WERI-Rb-1 (cell line): ENCODE results near the gene ETV4.

ENCODE experiments used
- DNase-seq: peaks from one replicate; pipeline ENCODE4 v3.0.0-alpha.2; 2020
- H3K27ac ChIP-seq: fragments of 250-450 bp; sonication (Bioruptor Pico); 2 replicates; pipeline ENCODE4 v1.5.1; 2020; ENCODE audit warnings: mild to moderate bottlenecking, moderate library complexity
- H3K27me3 ChIP-seq: fragments of 250-450 bp; sonication (Bioruptor Pico); 2 replicates; pipeline ENCODE4 v1.5.1; 2021; ENCODE audit warnings: mild to moderate bottlenecking, low read depth, moderate library complexity; ENCODE audit not compliant: insufficient read depth, severe bottlenecking
- H3K36me3 ChIP-seq: fragments of 250-450 bp; sonication (Bioruptor Pico); 2 replicates; pipeline ENCODE4 v1.5.1; 2020; ENCODE audit warnings: mild to moderate bottlenecking, moderate library complexity
- H3K4me3 ChIP-seq: 2 replicates; pipeline ENCODE4 v1.5.1; 2011; ENCODE audit warnings: low read depth, mild to moderate bottlenecking, control low read depth, low read length
- H3K9me3 ChIP-seq: fragments of 250-450 bp; sonication (Bioruptor Pico); 2 replicates; pipeline ENCODE4 v1.5.1; 2021; ENCODE audit warnings: mild to moderate bottlenecking, moderate library complexity; ENCODE audit not compliant: severe bottlenecking
- TF ChIP-seq, protein P1 (sequence below): IDR thresholded peaks from 2 replicates; pipeline ENCODE4 v1.5.1; 2011; ENCODE audit warnings: low read depth, mild to moderate bottlenecking, control low read depth, inconsistent platforms, low read length

The ETV4 gene

DNA sequence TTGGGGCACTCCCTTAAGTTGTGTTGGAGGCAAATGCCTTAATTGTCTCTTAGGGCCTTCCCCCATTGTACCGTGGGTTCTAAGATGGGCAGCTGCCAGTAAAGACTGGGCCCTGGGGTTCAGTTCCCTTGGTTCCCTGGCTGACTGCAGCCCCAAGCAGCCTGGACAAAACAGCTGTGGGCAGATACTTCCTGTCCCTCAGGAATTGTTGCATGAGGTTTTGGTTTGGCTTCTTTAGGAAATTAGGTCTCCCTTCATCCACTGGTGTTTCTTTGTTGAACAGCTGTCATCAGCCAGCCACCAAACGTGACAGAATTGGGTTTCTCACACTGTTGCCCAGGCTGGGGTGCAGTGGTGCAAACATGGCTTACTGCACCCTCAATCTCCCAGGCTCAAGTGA is 42.0 kb upstream of the ETV4 start:
- H3K27me3 ChIP-seq, result no peaks in the 10 kb centered on the region
- no peak overlapping the region for H3K4me3 ChIP-seq
- H3K36me3 ChIP-seq, result no peaks in the 10 kb centered on the region
- H3K27ac ChIP-seq, result no peak overlapping the region
- no peak for DNase-seq
- TF ChIP-seq, protein P1, sequence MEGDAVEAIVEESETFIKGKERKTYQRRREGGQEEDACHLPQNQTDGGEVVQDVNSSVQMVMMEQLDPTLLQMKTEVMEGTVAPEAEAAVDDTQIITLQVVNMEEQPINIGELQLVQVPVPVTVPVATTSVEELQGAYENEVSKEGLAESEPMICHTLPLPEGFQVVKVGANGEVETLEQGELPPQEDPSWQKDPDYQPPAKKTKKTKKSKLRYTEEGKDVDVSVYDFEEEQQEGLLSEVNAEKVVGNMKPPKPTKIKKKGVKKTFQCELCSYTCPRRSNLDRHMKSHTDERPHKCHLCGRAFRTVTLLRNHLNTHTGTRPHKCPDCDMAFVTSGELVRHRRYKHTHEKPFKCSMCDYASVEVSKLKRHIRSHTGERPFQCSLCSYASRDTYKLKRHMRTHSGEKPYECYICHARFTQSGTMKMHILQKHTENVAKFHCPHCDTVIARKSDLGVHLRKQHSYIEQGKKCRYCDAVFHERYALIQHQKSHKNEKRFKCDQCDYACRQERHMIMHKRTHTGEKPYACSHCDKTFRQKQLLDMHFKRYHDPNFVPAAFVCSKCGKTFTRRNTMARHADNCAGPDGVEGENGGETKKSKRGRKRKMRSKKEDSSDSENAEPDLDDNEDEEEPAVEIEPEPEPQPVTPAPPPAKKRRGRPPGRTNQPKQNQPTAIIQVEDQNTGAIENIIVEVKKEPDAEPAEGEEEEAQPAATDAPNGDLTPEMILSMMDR, result no peak
- no peaks in the 10 kb centered on the region for H3K9me3 ChIP-seq

DNA sequence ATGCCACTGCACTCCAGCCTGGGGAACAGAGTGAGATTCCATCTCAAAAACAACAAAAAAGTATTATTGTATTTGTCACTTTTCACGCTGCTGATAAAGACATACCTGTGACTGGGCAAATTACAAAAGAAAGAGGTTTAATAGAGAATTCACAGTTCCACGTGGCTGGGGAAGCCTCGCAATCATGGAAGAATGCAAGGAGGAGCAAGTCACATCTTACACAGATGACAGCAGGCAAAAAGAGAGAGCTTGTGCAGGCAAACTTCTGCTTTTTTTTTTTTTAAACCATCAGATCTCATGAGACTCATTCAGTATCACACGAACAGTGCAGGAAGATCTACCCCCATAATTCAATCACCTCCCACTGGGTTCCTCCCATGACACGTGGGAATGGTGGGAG is 41.5 kb upstream of the ETV4 start:
- TF ChIP-seq, protein P1, result no peak

DNA sequence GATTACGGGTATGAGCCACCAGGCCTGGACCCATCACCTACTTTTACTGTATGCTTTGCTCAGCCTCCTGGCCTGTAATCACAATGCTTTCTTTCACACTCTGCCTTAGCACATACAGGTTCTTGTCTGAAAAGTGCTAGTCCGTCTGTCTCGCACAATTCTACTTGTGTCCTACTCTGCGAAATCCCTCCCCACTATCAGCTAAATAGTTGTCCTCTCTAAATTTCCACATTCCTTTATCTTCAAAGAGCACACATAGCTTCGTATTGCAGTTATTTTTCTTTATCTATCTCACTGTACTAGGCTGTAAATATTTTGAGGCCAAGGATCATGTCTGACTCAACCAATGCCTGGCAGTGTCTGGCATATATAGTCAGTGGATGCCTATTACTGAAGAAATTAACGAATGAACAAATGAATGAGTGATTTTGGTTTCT is 38.5 kb upstream of the ETV4 start:
- H3K27ac ChIP-seq, result no peak overlapping the region
- no peak overlapping the region for H3K4me3 ChIP-seq
- DNase-seq, result no peak
- TF ChIP-seq, protein P1, result no peak
- H3K9me3 ChIP-seq, result no peaks in the 10 kb centered on the region
- H3K27me3 ChIP-seq, result no peaks in the 10 kb centered on the region
- H3K36me3 ChIP-seq, result no peaks in the 10 kb centered on the region

More for the DNA sequence above, 41.5 kb upstream of the ETV4 start:
- DNase-seq, result no peak
- H3K4me3 ChIP-seq, result no peak overlapping the region
- no peaks in the 10 kb centered on the region for H3K9me3 ChIP-seq
- H3K27me3 ChIP-seq, result no peaks in the 10 kb centered on the region
- no peak overlapping the region for H3K27ac ChIP-seq
- H3K36me3 ChIP-seq, result no peaks in the 10 kb centered on the region

DNA sequence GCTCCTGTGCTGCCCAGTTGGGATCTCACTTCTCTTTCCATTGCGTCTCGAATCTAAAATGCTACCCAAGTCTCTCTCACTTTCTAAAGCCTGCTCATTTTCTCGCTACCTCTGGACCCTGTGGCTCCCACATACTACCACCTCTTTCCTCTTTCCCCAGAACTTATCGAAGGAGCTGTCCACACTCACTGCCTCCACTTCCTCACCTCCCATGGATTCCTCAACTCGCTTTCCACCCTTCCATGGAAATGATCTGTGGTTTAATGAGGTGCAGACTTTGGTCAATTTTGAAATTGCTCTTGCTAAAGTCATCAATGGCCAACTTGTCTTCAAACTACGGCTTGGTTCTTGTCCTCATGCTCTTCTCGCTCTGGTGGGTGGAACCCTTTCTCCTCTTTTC is 37.2 kb upstream of the ETV4 start:
- TF ChIP-seq, protein P1, result no peak
- Histone ChIP-seq H3K4me3 (no peak overlapping the region), H3K36me3 (no peaks in the 10 kb centered on the region), H3K27me3 (no peaks in the 10 kb centered on the region), H3K9me3 (no peaks in the 10 kb centered on the region), H3K27ac (no peak overlapping the region)
- DNase-seq, result no peak

DNA sequence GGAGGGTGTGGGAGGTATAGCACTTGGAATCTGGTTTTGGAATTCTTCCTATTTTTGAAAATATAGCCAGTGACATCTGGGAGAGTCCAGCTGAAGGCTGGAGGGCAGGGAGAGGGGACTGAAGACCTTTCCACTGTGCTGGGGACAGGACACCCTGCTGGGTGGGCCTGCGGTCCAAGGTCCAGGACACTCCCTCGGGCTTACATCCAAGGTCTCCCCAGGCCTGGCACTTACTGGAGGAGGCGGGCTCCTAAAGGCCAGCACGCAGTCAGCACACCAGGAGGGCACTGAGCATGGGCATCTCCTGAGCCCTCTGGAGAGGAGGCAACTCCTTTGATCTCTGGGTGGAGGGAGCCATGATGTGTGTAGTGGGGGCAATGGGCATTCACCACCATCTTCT is 35.5 kb upstream of the ETV4 start:
- Histone ChIP-seq H3K36me3 (no peaks in the 10 kb centered on the region), H3K4me3 (no peak overlapping the region), H3K27me3 (no peaks in the 10 kb centered on the region), H3K27ac (no peak overlapping the region), H3K9me3 (no peaks in the 10 kb centered on the region)
- no peak for DNase-seq
- TF ChIP-seq, protein P1, result no peak

DNA sequence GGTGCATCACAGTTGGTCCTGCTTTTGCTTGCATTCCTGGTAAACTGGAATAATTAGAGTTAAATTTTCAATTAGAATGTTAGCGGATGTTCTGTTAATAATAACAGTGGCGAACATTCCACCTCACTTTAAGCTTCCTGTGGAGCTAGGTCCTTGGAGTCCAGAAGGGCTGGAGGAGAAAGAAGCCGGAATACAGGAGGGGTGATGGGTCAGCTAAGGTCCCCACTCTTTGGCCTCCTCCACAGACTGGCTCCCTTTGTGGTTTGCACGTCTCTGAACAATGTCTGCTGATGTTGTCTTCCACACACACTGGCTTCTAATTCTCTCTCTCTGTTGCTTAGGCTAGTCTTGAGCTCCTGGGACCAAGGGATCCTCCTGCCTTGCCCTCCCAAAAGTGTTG is 35.0 kb upstream of the ETV4 start:
- TF ChIP-seq, protein P1, result no peak
- no peaks in the 10 kb centered on the region for H3K36me3 ChIP-seq
- no peaks in the 10 kb centered on the region for H3K27me3 ChIP-seq
- H3K4me3 ChIP-seq, result no peak overlapping the region
- H3K27ac ChIP-seq, result no peak overlapping the region
- H3K9me3 ChIP-seq, result no peaks in the 10 kb centered on the region
- no peak for DNase-seq
